HepG2 (cell line): ENCODE results near the gene RUVBL2. TPM values are rescaled to one million over a fixed set of nuclear protein-coding genes. Genes with fewer than 3 reads are reported as not detected.

Experiments used
- ATF4 ChIP-seq, 2 experiments: fragments of 450-650 bp in 1 of 2; sonication (generic) in 1 of 2; formaldehyde crosslinking; IDR thresholded peaks; 2 replicates each; pipeline versions ENCODE4 v1.5.0 to v1.8.0; 2020 to 2022; ENCODE audit warnings: mild to moderate bottlenecking in 1 of 2, missing genetic modification reagents in 1 of 2
- DNMT3B ChIP-seq: conservative IDR thresholded peaks from 2 replicates; pipeline ENCODE4 v1.6.1; 2016; ENCODE audit warnings: missing biosample characterization, control low read depth
- HMGA1 ChIP-seq: sonication (generic); formaldehyde crosslinking; conservative IDR thresholded peaks from 2 replicates; pipeline ENCODE4 v1.4.0; 2020; ENCODE audit warnings: missing genetic modification reagents
- HNF1A ChIP-seq, 2 experiments: sonication (generic) in 1 of 2; formaldehyde crosslinking in 1 of 2; IDR thresholded peaks; 2 replicates each; pipeline versions ENCODE4 v1.4.0 to v1.6.1; 2016 to 2020; ENCODE audit warnings: borderline replicate concordance in 1 of 2, low read depth in 1 of 2, mild to moderate bottlenecking in 1 of 2, missing genetic modification reagents in 1 of 2
- JUN ChIP-seq: sonication (generic); formaldehyde crosslinking; IDR thresholded peaks from 2 replicates; pipeline ENCODE4 v1.4.0; 2020; ENCODE audit warnings: mild to moderate bottlenecking, missing genetic modification reagents
- KLF16 ChIP-seq, 2 experiments: sonication (generic) in 1 of 2; formaldehyde crosslinking in 1 of 2; IDR thresholded peaks; 2 replicates each; pipeline versions ENCODE4 v1.6.1 to v1.8.0; 2016 to 2023; ENCODE audit warnings: missing genetic modification reagents in 2 of 2, missing compliant biosample characterization in 1 of 2
- MIER3 ChIP-seq: IDR thresholded peaks from 2 replicates; pipeline ENCODE4 v1.6.1; 2016; ENCODE audit warnings: missing compliant biosample characterization, borderline replicate concordance
- TARDBP ChIP-seq: sonication (generic); formaldehyde crosslinking; IDR thresholded peaks from 2 replicates; pipeline ENCODE4 v1.8.0; 2022; ENCODE audit warnings: mild to moderate bottlenecking, missing genetic modification reagents
- XRCC5 ChIP-seq: fragments of 200-400 bp; formaldehyde crosslinking; optimal IDR thresholded peaks from 2 replicates; pipeline ENCODE3; 2017; ENCODE audit warnings: mild to moderate bottlenecking, low read length
- ZNF225 ChIP-seq: sonication (generic); formaldehyde crosslinking; IDR thresholded peaks from 2 replicates; pipeline ENCODE4 v1.4.0; 2020; ENCODE audit warnings: mild to moderate bottlenecking, missing genetic modification reagents
- ZNF33B ChIP-seq: sonication (generic); formaldehyde crosslinking; IDR thresholded peaks from 2 replicates; pipeline ENCODE4 v1.5.1; 2020; ENCODE audit warnings: mild to moderate bottlenecking, missing genetic modification reagents
- ZNF724P ChIP-seq: sonication (generic); formaldehyde crosslinking; IDR thresholded peaks from 2 replicates; pipeline ENCODE4 v1.8.0; 2022; ENCODE audit warnings: missing genetic modification reagents, borderline replicate concordance
- ZNF737 ChIP-seq: sonication (generic); formaldehyde crosslinking; IDR thresholded peaks from 2 replicates; pipeline ENCODE4 v1.5.0; 2020; ENCODE audit warnings: missing genetic modification reagents, mild to moderate bottlenecking, borderline replicate concordance
- ZSCAN5A ChIP-seq: sonication (generic); formaldehyde crosslinking; IDR thresholded peaks from 2 replicates; pipeline ENCODE4 v1.8.0; 2022; ENCODE audit warnings: mild to moderate bottlenecking, missing genetic modification reagents, borderline replicate concordance
- polyA plus RNA-seq, 8 experiments: library from polyadenylated mRNA; depleted of rRNA in 3 of 8; stranded (reverse) in 7 of 8; unstranded in 1 of 8; fragments of >200 nt; fragmentation: Illumina TruSeq in 4 of 8; extraction: Trizol in 4 of 8; gene quantifications; 2 replicates each; pipeline versions ENCODE4 v1.2.1 to v1.2.3, GENCODE V29; 2011 to 2016; ENCODE audit warnings: low read depth in 4 of 8, missing spikeins in 1 of 8, mixed read lengths in 1 of 8; ENCODE audit not compliant: insufficient read depth in 1 of 8
- total RNA-seq, 5 experiments: library from RNA; depleted of rRNA; stranded (reverse); fragments of >200 nt; fragmentation: Illumina TruSeq; extraction: Trizol; gene quantifications; 2 replicates each; pipeline ENCODE4 v1.2.3, GENCODE V29; 2016; ENCODE audit warnings: low read depth in 1 of 5
- TF ChIP-seq, protein P1 (sequence below): sonication (generic); formaldehyde crosslinking; IDR thresholded peaks from 2 replicates; pipeline ENCODE4 v1.4.0; 2020; ENCODE audit warnings: missing genetic modification reagents
- TF ChIP-seq, protein P2 (sequence below): sonication (generic); formaldehyde crosslinking; IDR thresholded peaks from 2 replicates; pipeline ENCODE4 v1.5.0; 2020; ENCODE audit warnings: mild to moderate bottlenecking, missing genetic modification reagents

RUVBL2 gene
- total and polyA plus RNA-seq, 2 of the 13 experiments (the other 11 are each of a cell fraction or from before 2014, with no cell fraction given), result 120 to 122 TPM

GRCh38 chr19:48961051-48961649, 32.5 kb upstream of the RUVBL2 start (continued):
- no peak for TF ChIP-seq ZSCAN5A
- no peak for TF ChIP-seq HMGA1 (CRISPR knock-in tag)
- TF ChIP-seq, protein P1, sequence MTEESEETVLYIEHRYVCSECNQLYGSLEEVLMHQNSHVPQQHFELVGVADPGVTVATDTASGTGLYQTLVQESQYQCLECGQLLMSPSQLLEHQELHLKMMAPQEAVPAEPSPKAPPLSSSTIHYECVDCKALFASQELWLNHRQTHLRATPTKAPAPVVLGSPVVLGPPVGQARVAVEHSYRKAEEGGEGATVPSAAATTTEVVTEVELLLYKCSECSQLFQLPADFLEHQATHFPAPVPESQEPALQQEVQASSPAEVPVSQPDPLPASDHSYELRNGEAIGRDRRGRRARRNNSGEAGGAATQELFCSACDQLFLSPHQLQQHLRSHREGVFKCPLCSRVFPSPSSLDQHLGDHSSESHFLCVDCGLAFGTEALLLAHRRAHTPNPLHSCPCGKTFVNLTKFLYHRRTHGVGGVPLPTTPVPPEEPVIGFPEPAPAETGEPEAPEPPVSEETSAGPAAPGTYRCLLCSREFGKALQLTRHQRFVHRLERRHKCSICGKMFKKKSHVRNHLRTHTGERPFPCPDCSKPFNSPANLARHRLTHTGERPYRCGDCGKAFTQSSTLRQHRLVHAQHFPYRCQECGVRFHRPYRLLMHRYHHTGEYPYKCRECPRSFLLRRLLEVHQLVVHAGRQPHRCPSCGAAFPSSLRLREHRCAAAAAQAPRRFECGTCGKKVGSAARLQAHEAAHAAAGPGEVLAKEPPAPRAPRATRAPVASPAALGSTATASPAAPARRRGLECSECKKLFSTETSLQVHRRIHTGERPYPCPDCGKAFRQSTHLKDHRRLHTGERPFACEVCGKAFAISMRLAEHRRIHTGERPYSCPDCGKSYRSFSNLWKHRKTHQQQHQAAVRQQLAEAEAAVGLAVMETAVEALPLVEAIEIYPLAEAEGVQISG, result no peak; the same call in 1 of the 2 replicates
- TF ChIP-seq HNF1A (IDR thresholded peaks at IDR 0.05; ENCODE audit: low read depth), result 0 out of 2 replicates have a peak, but pooled peaks have one; percentile 26
- no peak for TF ChIP-seq HNF1A (CRISPR knock-in tag; IDR thresholded peaks at IDR 0.05; ENCODE audit: borderline replicate concordance)
- no peak for TF ChIP-seq ZNF724P (CRISPR knock-in tag)
- no peak for TF ChIP-seq DNMT3B (CRISPR knock-in tag)
- TF ChIP-seq ATF4 (CRISPR knock-in tag; IDR thresholded peaks at IDR 0.05), result 0 out of 4 replicates have a peak, but pooled peaks of 1 of the 2 experiments have one; percentile 21
- no peak for TF ChIP-seq KLF16 (CRISPR knock-in tag; IDR thresholded peaks at IDR 0.05)
- no peak for TF ChIP-seq ZNF737 (CRISPR knock-in tag)
- TF ChIP-seq MIER3 (CRISPR knock-in tag), result no peak
- TF ChIP-seq XRCC5, result no peak
- no peak for TF ChIP-seq JUN (CRISPR knock-in tag)
- TF ChIP-seq ZNF33B (CRISPR knock-in tag), result no peak
- TF ChIP-seq, protein P2, sequence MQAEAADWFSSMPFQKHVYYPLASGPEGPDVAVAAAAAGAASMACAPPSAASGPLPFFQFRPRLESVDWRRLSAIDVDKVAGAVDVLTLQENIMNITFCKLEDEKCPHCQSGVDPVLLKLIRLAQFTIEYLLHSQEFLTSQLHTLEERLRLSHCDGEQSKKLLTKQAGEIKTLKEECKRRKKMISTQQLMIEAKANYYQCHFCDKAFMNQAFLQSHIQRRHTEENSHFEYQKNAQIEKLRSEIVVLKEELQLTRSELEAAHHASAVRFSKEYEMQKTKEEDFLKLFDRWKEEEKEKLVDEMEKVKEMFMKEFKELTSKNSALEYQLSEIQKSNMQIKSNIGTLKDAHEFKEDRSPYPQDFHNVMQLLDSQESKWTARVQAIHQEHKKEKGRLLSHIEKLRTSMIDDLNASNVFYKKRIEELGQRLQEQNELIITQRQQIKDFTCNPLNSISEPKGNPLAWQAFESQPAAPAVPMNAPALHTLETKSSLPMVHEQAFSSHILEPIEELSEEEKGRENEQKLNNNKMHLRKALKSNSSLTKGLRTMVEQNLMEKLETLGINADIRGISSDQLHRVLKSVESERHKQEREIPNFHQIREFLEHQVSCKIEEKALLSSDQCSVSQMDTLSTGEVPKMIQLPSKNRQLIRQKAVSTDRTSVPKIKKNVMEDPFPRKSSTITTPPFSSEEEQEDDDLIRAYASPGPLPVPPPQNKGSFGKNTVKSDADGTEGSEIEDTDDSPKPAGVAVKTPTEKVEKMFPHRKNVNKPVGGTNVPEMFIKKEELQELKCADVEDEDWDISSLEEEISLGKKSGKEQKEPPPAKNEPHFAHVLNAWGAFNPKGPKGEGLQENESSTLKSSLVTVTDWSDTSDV (CRISPR knock-in tag), result no peak
- TF ChIP-seq ZNF225, result no peak
- TF ChIP-seq TARDBP (CRISPR knock-in tag), result 0 out of 2 replicates have a peak, but pooled peaks have one; percentile 22
